Mucosa of rectum (tissue), 2 donors: ENCODE results near the gene RIOX2.

Experiments used
- H3K27ac ChIP-seq, 2 donors: one replicate each; pipeline ENCODE4 v1.7.0; 2013; ENCODE audit warnings: inconsistent platforms in 2 of 2, low read depth in 2 of 2, low read length in 2 of 2
- H3K27me3 ChIP-seq, 2 donors: one replicate each; pipeline ENCODE4 v1.7.0; 2013; ENCODE audit warnings: low read length in 2 of 2; ENCODE audit not compliant: control insufficient read depth in 2 of 2, insufficient read depth in 2 of 2
- H3K36me3 ChIP-seq, 2 donors: one replicate each; pipeline ENCODE4 v1.7.0; 2013; ENCODE audit warnings: low read length in 2 of 2; ENCODE audit not compliant: control insufficient read depth in 2 of 2, insufficient read depth in 2 of 2
- H3K4me1 ChIP-seq, 2 donors: one replicate each; pipeline ENCODE4 v1.7.0; 2013; ENCODE audit warnings: low read length in 2 of 2, mild to moderate bottlenecking in 1 of 2; ENCODE audit not compliant: control insufficient read depth in 2 of 2, insufficient read depth in 2 of 2
- H3K4me3 ChIP-seq, 2 donors: one replicate each; pipeline ENCODE4 v1.7.0; 2013; ENCODE audit warnings: low read length in 2 of 2
- H3K9ac ChIP-seq, 2 donors: one replicate each; pipeline ENCODE4 v1.7.0; 2013; ENCODE audit warnings: low read length in 2 of 2, low read depth in 1 of 2, mild to moderate bottlenecking in 1 of 2
- H3K9me3 ChIP-seq, 2 donors: one replicate each; pipeline ENCODE4 v1.7.0; 2013; ENCODE audit warnings: low read length in 2 of 2; ENCODE audit not compliant: control insufficient read depth in 2 of 2
- donor health status: healthy.
- donor health status: Normal muscosa, but diverticular disease.

RIOX2 gene

DNA sequence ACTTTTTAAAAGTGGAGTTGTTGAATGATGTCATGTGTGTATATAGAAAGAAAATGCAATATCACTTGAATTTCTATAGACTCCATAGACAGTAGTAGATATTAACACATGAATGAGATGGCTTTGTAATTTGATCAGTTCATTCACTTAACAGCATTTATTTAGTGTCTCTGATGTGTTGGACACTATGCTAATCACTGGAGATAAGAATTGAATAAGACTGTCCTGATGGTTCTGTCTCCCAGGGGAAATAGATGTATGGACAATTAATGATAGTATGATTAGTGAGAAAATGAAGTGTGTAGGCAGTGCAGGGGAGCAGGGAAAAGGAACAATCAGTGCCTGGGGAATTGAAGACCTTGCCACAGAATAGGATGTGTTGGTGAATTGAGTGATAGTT lies 72.9 kb downstream of the RIOX2 start:
- Histone ChIP-seq H3K27ac (no peak overlapping the region), H3K9me3 (no peaks in the 10 kb centered on the region), H3K36me3 (peaks cover 7 to 10% of the 10 kb centered on the region in 2 donors), H3K27me3 (no peaks in the 10 kb centered on the region), H3K9ac (no peak overlapping the region), H3K4me3 (no peak overlapping the region), H3K4me1 (peaks cover 5 to 11% of the 10 kb centered on the region in 2 donors)

DNA sequence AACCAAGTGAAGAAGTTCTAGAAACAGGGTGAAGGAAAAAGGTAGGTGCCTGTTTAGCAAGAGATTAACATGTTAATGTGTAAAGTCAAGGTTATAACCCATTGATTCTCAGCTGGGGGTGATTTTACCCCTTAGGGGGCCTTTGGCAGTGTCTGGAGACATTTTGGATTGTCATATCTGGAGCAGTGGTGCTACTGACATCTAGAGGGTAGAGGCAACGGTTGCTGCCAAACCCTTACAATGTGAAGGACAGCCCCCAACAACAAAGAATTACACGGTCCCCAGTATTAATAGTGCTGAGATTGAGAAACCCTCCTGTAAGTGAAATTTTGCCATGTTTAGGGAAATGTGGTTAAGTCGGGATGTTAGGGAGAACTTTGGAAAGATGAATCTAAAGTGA lies 75.7 kb downstream of the RIOX2 start:
- Histone ChIP-seq H3K9me3 (no peaks in the 10 kb centered on the region), H3K9ac (no peak overlapping the region), H3K36me3 (peaks cover 10 to 17% of the 10 kb centered on the region in 2 donors), H3K4me3 (no peak overlapping the region), H3K27me3 (no peaks in the 10 kb centered on the region), H3K4me1 (peaks cover 0 to 5% of the 10 kb centered on the region in 2 donors), H3K27ac (no peak overlapping the region)

DNA sequence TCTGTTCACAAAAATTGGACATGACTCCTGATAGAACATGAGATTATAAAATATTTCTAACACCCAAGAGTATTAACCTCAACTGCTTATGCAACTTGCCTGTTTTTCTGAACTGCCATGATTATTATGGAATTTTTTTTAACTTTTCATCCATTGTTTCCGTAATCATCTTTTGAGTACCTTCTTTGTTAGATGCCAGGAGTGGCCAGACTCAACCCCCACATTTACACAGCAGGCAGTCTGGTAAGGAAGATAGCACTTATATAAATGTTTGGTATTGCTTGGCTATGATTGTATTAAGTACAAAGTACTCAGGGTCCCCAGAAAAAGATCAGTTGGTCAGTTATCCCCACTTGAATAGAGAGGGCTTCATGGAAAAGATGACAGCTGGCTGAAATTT lies 76.1 kb downstream of the RIOX2 start:
- Histone ChIP-seq H3K9ac (no peak overlapping the region), H3K4me1 (peaks cover 0 to 2% of the 10 kb centered on the region in 2 donors), H3K4me3 (no peak overlapping the region), H3K27me3 (no peaks in the 10 kb centered on the region), H3K9me3 (no peaks in the 10 kb centered on the region), H3K27ac (no peak overlapping the region), H3K36me3 (peaks cover 10 to 17% of the 10 kb centered on the region in 2 donors)

- Histone ChIP-seq H3K4me1 (no peaks in the 10 kb centered on the region), H3K9ac (no peak overlapping the region), H3K36me3 (peaks cover 10 to 19% of the 10 kb centered on the region in 2 donors), H3K9me3 (no peaks in the 10 kb centered on the region), H3K27ac (no peak overlapping the region), H3K27me3 (no peaks in the 10 kb centered on the region), H3K4me3 (no peak overlapping the region)
Observed at GRCh38 chr3:97895216-97895615, 77.0 kb downstream of the RIOX2 start.

DNA sequence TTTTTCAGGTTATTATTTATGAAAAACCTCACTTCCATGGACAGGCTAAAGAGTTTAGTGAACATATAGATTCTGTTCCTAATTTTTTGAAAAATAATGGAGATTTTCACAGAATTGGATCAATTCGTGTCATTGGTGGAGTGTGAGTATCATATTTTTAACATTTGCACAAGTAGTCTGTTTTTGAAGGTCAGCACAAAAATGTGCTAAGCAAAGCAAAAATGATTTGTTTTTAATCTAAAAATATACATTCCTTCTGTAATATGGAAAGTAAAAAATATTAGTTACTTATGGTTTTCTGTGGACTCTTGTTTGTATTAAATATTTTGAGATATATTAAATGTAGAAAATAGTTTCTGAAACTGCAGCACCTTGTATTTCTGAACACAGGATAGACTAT lies 79.4 kb downstream of the RIOX2 start:
- Histone ChIP-seq H3K9ac (no peak overlapping the region), H3K9me3 (no peaks in the 10 kb centered on the region), H3K27ac (no peak overlapping the region), H3K27me3 (no peaks in the 10 kb centered on the region), H3K4me3 (no peak overlapping the region), H3K4me1 (no peaks in the 10 kb centered on the region), H3K36me3 (peaks cover 19 to 30% of the 10 kb centered on the region in 2 donors)
